CD4-positive, alpha-beta T cell (primary cell): ENCODE measurements around the gene ANKRD60. TPM values are rescaled to one million over a fixed set of nuclear protein-coding genes. Genes with fewer than 3 reads are reported as not detected.

Source experiments
- ATAC-seq: fragments of 200-7000 bp; cut with Tn5 transposase; one replicate; pipeline ENCODE4 v1.10.0; 2022; ENCODE audit warnings: mild to moderate bottlenecking; ENCODE audit not compliant: poor library complexity
- CTCF ChIA-PET: fragments of 350-600 bp; sonication (Branson Sonifier 250); formaldehyde crosslinking; loops from one replicate; lab custom pipeline; 2021; ENCODE audit warnings: antibody characterized with exemption, inconsistent platforms; lab: Charles Lee
- POLR2A ChIA-PET: fragments of 350-600 bp; sonication (Branson Sonifier 250); formaldehyde crosslinking; loops from one replicate; lab custom pipeline; 2021; ENCODE audit warnings: antibody characterized with exemption, inconsistent platforms; lab: Charles Lee
- DNase-seq, 14 experiments: peaks; one replicate each; pipeline ENCODE4 v3.0.0-alpha.2; 2013 to 2020; ENCODE audit warnings: mixed read lengths in 2 of 14
- H3K27ac ChIP-seq, 2 donors: one replicate each; pipeline versions ENCODE4 v1.5.1 to v1.7.0; 2013; ENCODE audit warnings: low read length in 2 of 2, low read depth in 1 of 2, mild to moderate bottlenecking in 1 of 2
- H3K27me3 ChIP-seq, 2 experiments: 1 replicate in 1 of 2; 2 replicates in 1 of 2; pipeline versions ENCODE4 v1.6.1 to v1.7.0; 2013; ENCODE audit warnings: low read length in 2 of 2, control low read depth in 1 of 2, mild to moderate bottlenecking in 1 of 2, moderate library complexity in 1 of 2; ENCODE audit not compliant: insufficient read depth in 2 of 2, control insufficient read depth in 1 of 2
- H3K36me3 ChIP-seq: one replicate; pipeline ENCODE4 v1.6.1; 2013; ENCODE audit warnings: low read length, control low read depth; ENCODE audit not compliant: insufficient read depth
- H3K4me1 ChIP-seq: one replicate; pipeline ENCODE4 v1.6.1; 2013; ENCODE audit warnings: low read length, control low read depth; ENCODE audit not compliant: insufficient read depth
- H3K4me3 ChIP-seq: one replicate; pipeline ENCODE4 v1.5.1; 2013; ENCODE audit warnings: mild to moderate bottlenecking, low read length, moderate library complexity
- H3K9me3 ChIP-seq, 2 experiments: 1 replicate in 1 of 2; 2 replicates in 1 of 2; pipeline versions ENCODE4 v1.6.1 to v1.7.0; 2013; ENCODE audit warnings: low read length in 2 of 2, mild to moderate bottlenecking in 2 of 2, control low read depth in 1 of 2, moderate library complexity in 1 of 2; ENCODE audit not compliant: control insufficient read depth in 1 of 2, insufficient read depth in 1 of 2
- H3K27ac Mint-ChIP-seq: one replicate; pipeline ENCODE4 v1.8.0; 2020; ENCODE audit warnings: mixed read lengths
- H3K27me3 Mint-ChIP-seq: one replicate; pipeline ENCODE4 v1.8.0; 2021; ENCODE audit warnings: mixed read lengths
- H3K36me3 Mint-ChIP-seq: one replicate; pipeline ENCODE4 v1.8.0; 2021; ENCODE audit warnings: low read depth, mixed read lengths
- H3K4me1 Mint-ChIP-seq: one replicate; pipeline ENCODE4 v1.8.0; 2021; ENCODE audit warnings: low read depth, mixed read lengths
- H3K4me3 Mint-ChIP-seq: one replicate; pipeline ENCODE4 v1.8.0; 2020; ENCODE audit warnings: mild to moderate bottlenecking, mixed read lengths
- H3K9me3 Mint-ChIP-seq: one replicate; pipeline ENCODE4 v1.8.0; 2020; ENCODE audit warnings: mixed read lengths
- intact Hi-C, 2 experiments: fragments of 100-400 bp; cut with DNase I in 1 of 2; cut with micrococcal nuclease in 1 of 2; formaldehyde crosslinking; loops; one replicate each; pipeline versions ENCODE4 v1.15.1 to v1.9.0; 2023 to 2025; cut with DNase I, micrococcal nuclease
- total RNA-seq, 174 experiments: library from RNA in 2 of 174; stranded (reverse) in 2 of 174; gene quantifications; one replicate each; pipeline ENCODE4 v1.2.3 and lab custom pipeline; 2021 to 2026
- TF ChIP-seq, protein P1 (sequence below): fragments of 200-600 bp; IDR thresholded peaks from one replicate; pipeline ENCODE4 v1.8.0; 2022; ENCODE audit warnings: antibody characterized with exemption, mild to moderate bottlenecking

The ANKRD60 gene
- total RNA-seq, 2 experiments from 2014 or later, result not detected

- Mint-ChIP-seq H3K27ac (no peak overlapping the region), H3K36me3 (no peaks in the 10 kb centered on the region), H3K4me1 (no peaks in the 10 kb centered on the region), H3K27me3 (peaks cover 34% of the 10 kb centered on the region), H3K4me3 (no peak overlapping the region), H3K9me3 (no peaks in the 10 kb centered on the region)
- Histone ChIP-seq H3K4me3 (no peak overlapping the region), H3K27ac (no peak overlapping the region), H3K9me3 (peaks cover 0 to 7% of the 10 kb centered on the region in 2 experiments), H3K36me3 (no peaks in the 10 kb centered on the region), H3K4me1 (peaks cover 11% of the 10 kb centered on the region), H3K27me3 (peaks cover 27 to 30% of the 10 kb centered on the region in 2 experiments)
- ATAC-seq (no peak), DNase-seq (no peak)
- TF ChIP-seq, protein P1, sequence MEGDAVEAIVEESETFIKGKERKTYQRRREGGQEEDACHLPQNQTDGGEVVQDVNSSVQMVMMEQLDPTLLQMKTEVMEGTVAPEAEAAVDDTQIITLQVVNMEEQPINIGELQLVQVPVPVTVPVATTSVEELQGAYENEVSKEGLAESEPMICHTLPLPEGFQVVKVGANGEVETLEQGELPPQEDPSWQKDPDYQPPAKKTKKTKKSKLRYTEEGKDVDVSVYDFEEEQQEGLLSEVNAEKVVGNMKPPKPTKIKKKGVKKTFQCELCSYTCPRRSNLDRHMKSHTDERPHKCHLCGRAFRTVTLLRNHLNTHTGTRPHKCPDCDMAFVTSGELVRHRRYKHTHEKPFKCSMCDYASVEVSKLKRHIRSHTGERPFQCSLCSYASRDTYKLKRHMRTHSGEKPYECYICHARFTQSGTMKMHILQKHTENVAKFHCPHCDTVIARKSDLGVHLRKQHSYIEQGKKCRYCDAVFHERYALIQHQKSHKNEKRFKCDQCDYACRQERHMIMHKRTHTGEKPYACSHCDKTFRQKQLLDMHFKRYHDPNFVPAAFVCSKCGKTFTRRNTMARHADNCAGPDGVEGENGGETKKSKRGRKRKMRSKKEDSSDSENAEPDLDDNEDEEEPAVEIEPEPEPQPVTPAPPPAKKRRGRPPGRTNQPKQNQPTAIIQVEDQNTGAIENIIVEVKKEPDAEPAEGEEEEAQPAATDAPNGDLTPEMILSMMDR, result no peak
- ChIA-PET POLR2A (no interaction called here), CTCF (no interaction called here)
- intact Hi-C loops, result no loop called here
Measured at GRCh38 chr20:58184063-58184462, 44.4 kb downstream of the ANKRD60 start.

GRCh38 chr20:58182521-58183140, 45.8 kb downstream of the ANKRD60 start:
- no peak for ATAC-seq
- H3K9me3 Mint-ChIP-seq, result no peaks in the 10 kb centered on the region
- H3K36me3 ChIP-seq, result no peaks in the 10 kb centered on the region
- CTCF ChIA-PET, result interaction anchor here (0.8 kb wide), 1 partner anchor 26 kb away, joined by 3 read pairs; no protein-coding TSS in a partner anchor
- TF ChIP-seq, protein P1, result no peak
- POLR2A ChIA-PET, result no interaction called here
- H3K4me3 ChIP-seq, result no peak overlapping the region
- H3K36me3 Mint-ChIP-seq, result no peaks in the 10 kb centered on the region
- peaks cover 36% of the 10 kb centered on the region for H3K27me3 Mint-ChIP-seq
- H3K27me3 ChIP-seq, result peaks cover 26 to 28% of the 10 kb centered on the region in 2 experiments
- intact Hi-C loops, result no loop called here
- no peak overlapping the region for H3K4me3 Mint-ChIP-seq
- H3K27ac ChIP-seq, result no peak overlapping the region
- no peaks in the 10 kb centered on the region for H3K4me1 Mint-ChIP-seq
- H3K4me1 ChIP-seq, result peaks cover 13% of the 10 kb centered on the region
- no peak for DNase-seq
- H3K27ac Mint-ChIP-seq, result no peak overlapping the region
- peaks cover 0 to 7% of the 10 kb centered on the region in 2 experiments for H3K9me3 ChIP-seq

DNA sequence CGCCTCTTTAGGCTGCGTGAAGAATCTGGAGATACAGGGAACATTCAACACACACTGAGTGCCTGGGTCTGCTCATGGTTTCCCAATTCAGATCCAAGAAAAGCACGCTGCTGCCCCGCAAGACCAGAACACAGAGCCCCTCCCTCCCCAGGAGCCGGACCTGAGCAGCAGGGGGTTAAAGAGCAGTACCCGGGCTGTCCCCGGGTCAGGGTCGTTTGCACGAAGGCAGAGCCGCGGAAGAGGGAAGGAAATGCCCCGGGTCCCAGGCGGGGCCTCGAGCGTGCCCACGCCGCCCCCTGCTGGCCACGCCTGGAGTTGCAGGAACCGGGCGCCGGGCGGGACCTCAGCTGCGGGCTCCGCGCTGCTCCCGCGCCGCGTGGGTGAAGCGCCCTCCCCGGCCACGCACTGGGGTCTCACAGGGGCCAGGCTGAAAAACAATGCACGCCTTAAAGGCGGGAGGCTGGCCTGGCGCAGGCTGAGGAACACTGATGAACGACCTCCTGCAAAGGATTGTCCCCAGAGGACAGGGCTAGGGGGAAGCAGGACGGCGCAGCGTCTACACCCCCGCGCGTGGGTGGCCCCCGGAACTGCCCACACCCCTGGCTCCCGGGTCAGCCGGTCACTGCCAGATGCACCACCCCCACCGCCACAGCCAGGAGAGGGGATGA, 48.9 kb downstream of the ANKRD60 start:
- ChIA-PET CTCF (interaction anchor here (0.6 to 2.2 kb wide), 15 partner anchors 9 to 1629 kb away, joined by 3 to 7 read pairs (median 3); no protein-coding TSS in a partner anchor), POLR2A (no interaction called here)
- H3K27me3 Mint-ChIP-seq, result peaks cover 33% of the 10 kb centered on the region
- DNase-seq (peak; percentile 45 to 82 (median 64)), ATAC-seq (peak; percentile 92)
- TF ChIP-seq, protein P1, result peak; percentile 97
- Histone ChIP-seq H3K36me3 (no peaks in the 10 kb centered on the region), H3K27me3 (peaks cover 22 to 26% of the 10 kb centered on the region in 2 experiments), H3K27ac (no peak overlapping the region), H3K9me3 (peaks cover 0 to 7% of the 10 kb centered on the region in 2 experiments), H3K4me1 (peaks cover 14% of the 10 kb centered on the region), H3K4me3 (peak overlapping the region; percentile 32)
- no peaks in the 10 kb centered on the region for H3K9me3 Mint-ChIP-seq
- intact Hi-C loops, result loop anchor here (1.0 kb wide), 2 partner anchors 525 to 582 kb away; no protein-coding TSS in a partner anchor
- H3K36me3 Mint-ChIP-seq, result no peaks in the 10 kb centered on the region
- no peak overlapping the region for H3K27ac Mint-ChIP-seq
- peaks cover 4% of the 10 kb centered on the region for H3K4me1 Mint-ChIP-seq
- H3K4me3 Mint-ChIP-seq, result peak overlapping the region; percentile 42
